HepG2 (cell line): ENCODE measurements around the gene HSD17B8. TPM values are rescaled to one million over a fixed set of nuclear protein-coding genes. Genes with fewer than 3 reads are reported as not detected.

ENCODE experiments used
- CEBPG ChIP-seq: IDR thresholded peaks from 2 replicates; pipeline ENCODE4 v1.6.1; 2016
- KIAA2018 ChIP-seq: sonication (generic); formaldehyde crosslinking; IDR thresholded peaks from 2 replicates; pipeline ENCODE4 v1.5.0; 2020; ENCODE audit warnings: mild to moderate bottlenecking, missing genetic modification reagents, borderline replicate concordance
- NR3C1 ChIP-seq: sonication (generic); formaldehyde crosslinking; IDR thresholded peaks from 2 replicates; pipeline ENCODE4 v1.4.0; 2020; ENCODE audit warnings: missing genetic modification reagents
- ZBTB1 ChIP-seq: sonication (generic); formaldehyde crosslinking; IDR thresholded peaks from 2 replicates; pipeline ENCODE4 v1.4.0; 2020; ENCODE audit warnings: missing genetic modification reagents, borderline replicate concordance
- ZBTB14 ChIP-seq: sonication (generic); formaldehyde crosslinking; IDR thresholded peaks from 2 replicates; pipeline ENCODE4 v1.4.0; 2020; ENCODE audit warnings: missing genetic modification reagents
- ZMYM2 ChIP-seq: sonication (generic); formaldehyde crosslinking; IDR thresholded peaks from 2 replicates; pipeline ENCODE4 v1.8.0; 2022; ENCODE audit warnings: mild to moderate bottlenecking, missing genetic modification reagents
- ZNF207 ChIP-seq: fragments of 450-650 bp; IDR thresholded peaks from 2 replicates; pipeline ENCODE4 v1.6.1; 2016; ENCODE audit warnings: antibody characterized with exemption, borderline replicate concordance
- polyA plus RNA-seq, 8 experiments: library from polyadenylated mRNA; depleted of rRNA in 3 of 8; stranded (reverse) in 7 of 8; unstranded in 1 of 8; fragments of >200 nt; fragmentation: Illumina TruSeq in 4 of 8; extraction: Trizol in 4 of 8; gene quantifications; 2 replicates each; pipeline versions ENCODE4 v1.2.1 to v1.2.3, GENCODE V29; 2011 to 2016; ENCODE audit warnings: low read depth in 4 of 8, missing spikeins in 1 of 8, mixed read lengths in 1 of 8; ENCODE audit not compliant: insufficient read depth in 1 of 8
- total RNA-seq, 5 experiments: library from RNA; depleted of rRNA; stranded (reverse); fragments of >200 nt; fragmentation: Illumina TruSeq; extraction: Trizol; gene quantifications; 2 replicates each; pipeline ENCODE4 v1.2.3, GENCODE V29; 2016; ENCODE audit warnings: low read depth in 1 of 5
- TF ChIP-seq, protein P1 (sequence below): sonication (generic); formaldehyde crosslinking; conservative IDR thresholded peaks from 2 replicates; pipeline ENCODE4 v1.4.0; 2020; ENCODE audit warnings: missing genetic modification reagents

The HSD17B8 gene
- total and polyA plus RNA-seq, 2 of the 13 experiments (the other 11 are each of a cell fraction or from before 2014, with no cell fraction given), result 12.6 to 20.1 TPM

- TF ChIP-seq KIAA2018 (CRISPR knock-in tag), result no peak
- TF ChIP-seq ZNF207, result no peak
- TF ChIP-seq, protein P1, sequence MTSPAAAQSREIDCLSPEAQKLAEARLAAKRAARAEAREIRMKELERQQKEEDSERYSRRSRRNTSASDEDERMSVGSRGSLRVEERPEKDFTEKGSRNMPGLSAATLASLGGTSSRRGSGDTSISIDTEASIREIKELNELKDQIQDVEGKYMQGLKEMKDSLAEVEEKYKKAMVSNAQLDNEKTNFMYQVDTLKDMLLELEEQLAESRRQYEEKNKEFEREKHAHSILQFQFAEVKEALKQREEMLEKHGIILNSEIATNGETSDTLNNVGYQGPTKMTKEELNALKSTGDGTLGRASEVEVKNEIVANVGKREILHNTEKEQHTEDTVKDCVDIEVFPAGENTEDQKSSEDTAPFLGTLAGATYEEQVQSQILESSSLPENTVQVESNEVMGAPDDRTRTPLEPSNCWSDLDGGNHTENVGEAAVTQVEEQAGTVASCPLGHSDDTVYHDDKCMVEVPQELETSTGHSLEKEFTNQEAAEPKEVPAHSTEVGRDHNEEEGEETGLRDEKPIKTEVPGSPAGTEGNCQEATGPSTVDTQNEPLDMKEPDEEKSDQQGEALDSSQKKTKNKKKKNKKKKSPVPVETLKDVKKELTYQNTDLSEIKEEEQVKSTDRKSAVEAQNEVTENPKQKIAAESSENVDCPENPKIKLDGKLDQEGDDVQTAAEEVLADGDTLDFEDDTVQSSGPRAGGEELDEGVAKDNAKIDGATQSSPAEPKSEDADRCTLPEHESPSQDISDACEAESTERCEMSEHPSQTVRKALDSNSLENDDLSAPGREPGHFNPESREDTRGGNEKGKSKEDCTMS (CRISPR knock-in tag), result no peak
- no peak for TF ChIP-seq ZMYM2 (CRISPR knock-in tag)
- no peak for TF ChIP-seq ZBTB14 (CRISPR knock-in tag)
- no peak for TF ChIP-seq NR3C1 (CRISPR knock-in tag)
- no peak for TF ChIP-seq CEBPG (CRISPR knock-in tag)
- TF ChIP-seq ZBTB1 (CRISPR knock-in tag), result no peak
These were observed 23.3 kb upstream of the HSD17B8 start (continued) for GRCh38 chr6:33181141-33181540.
